ENCODE results near the gene CLPTM1L.

The CLPTM1L gene

GRCh38 chr5:1322036-1322900 lies 22.6 kb downstream of the CLPTM1L start (continued):
- TF ChIP-seq, protein P1, sequence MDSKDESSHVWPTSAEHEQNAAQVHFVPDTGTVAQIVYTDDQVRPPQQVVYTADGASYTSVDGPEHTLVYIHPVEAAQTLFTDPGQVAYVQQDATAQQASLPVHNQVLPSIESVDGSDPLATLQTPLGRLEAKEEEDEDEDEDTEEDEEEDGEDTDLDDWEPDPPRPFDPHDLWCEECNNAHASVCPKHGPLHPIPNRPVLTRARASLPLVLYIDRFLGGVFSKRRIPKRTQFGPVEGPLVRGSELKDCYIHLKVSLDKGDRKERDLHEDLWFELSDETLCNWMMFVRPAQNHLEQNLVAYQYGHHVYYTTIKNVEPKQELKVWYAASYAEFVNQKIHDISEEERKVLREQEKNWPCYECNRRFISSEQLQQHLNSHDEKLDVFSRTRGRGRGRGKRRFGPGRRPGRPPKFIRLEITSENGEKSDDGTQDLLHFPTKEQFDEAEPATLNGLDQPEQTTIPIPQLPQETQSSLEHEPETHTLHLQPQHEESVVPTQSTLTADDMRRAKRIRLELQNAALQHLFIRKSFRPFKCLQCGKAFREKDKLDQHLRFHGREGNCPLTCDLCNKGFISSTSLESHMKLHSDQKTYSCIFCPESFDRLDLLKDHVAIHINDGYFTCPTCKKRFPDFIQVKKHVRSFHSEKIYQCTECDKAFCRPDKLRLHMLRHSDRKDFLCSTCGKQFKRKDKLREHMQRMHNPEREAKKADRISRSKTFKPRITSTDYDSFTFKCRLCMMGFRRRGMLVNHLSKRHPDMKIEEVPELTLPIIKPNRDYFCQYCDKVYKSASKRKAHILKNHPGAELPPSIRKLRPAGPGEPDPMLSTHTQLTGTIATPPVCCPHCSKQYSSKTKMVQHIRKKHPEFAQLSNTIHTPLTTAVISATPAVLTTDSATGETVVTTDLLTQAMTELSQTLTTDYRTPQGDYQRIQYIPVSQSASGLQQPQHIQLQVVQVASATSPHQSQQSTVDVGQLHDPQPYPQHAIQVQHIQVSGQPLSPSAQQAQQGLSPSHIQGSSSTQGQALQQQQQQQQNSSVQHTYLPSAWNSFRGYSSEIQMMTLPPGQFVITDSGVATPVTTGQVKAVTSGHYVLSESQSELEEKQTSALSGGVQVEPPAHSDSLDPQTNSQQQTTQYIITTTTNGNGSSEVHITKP (tag by site-specific recombination; IDR thresholded peaks at IDR 0.05) = no peak
- no peak for TF ChIP-seq ZNF354C (tag by site-specific recombination; IDR thresholded peaks at IDR 0.05; ENCODE audit: borderline replicate concordance, low read depth)

- Histone ChIP-seq H3K27ac (ENCODE audit: extremely low read depth, low read depth, low read length) (no peak overlapping the region), H3K4me3 (ENCODE audit: low read depth, low read length) (no peak overlapping the region), H3K36me3 (ENCODE audit: control insufficient read depth in 2 of 2, insufficient read depth in 1 of 2, low read length in 2 of 2) (peaks cover 5 to 93% of the 10 kb centered on the region in 2 experiments), H3K4me1 (ENCODE audit: control insufficient read depth, insufficient read depth, low read length) (peaks cover 2% of the 10 kb centered on the region; the same call in 1 of the 2 replicates), H3K9me3 (ENCODE audit: control insufficient read depth, insufficient read depth, low read depth, low read length) (no peaks in the 10 kb centered on the region)
- POLR2A ChIA-PET = no interaction called here
- TF ChIP-seq ZNF132 (tag by site-specific recombination; IDR thresholded peaks at IDR 0.05; ENCODE audit: borderline replicate concordance) (no peak), OSR2 (tag by site-specific recombination; IDR thresholded peaks at IDR 0.05) (no peak)
- CTCF ChIA-PET = interaction anchor here (0.9 kb wide), 1 partner anchor 16 kb away, joined by 6 read pairs; no protein-coding TSS in a partner anchor
These were observed 23.3 kb downstream of the CLPTM1L start for GRCh38 chr5:1321576-1321975.

GRCh38 chr5:1320436-1321344 lies 24.2 kb downstream of the CLPTM1L start:
- peaks cover 11% of the 10 kb centered on the region for H3K4me1 ChIP-seq (ENCODE audit: control insufficient read depth, insufficient read depth, low read length)
- ChIA-PET CTCF (interaction anchor here (0.6 kb wide), 1 partner anchor 78 kb away, joined by 5 read pairs; no protein-coding TSS in a partner anchor), POLR2A (no interaction called here)
- H3K9me3 ChIP-seq (ENCODE audit: control insufficient read depth, insufficient read depth, low read depth, low read length) = no peaks in the 10 kb centered on the region
- no peak overlapping the region for H3K27ac ChIP-seq (ENCODE audit: extremely low read depth, low read depth, low read length)
- H3K36me3 ChIP-seq (ENCODE audit: control insufficient read depth in 2 of 2, insufficient read depth in 1 of 2, low read length in 2 of 2) = peaks cover 5 to 85% of the 10 kb centered on the region in 2 experiments
- TF ChIP-seq ZNF639 (tag by site-specific recombination; IDR thresholded peaks at IDR 0.05) (no peak), ZIC2 (tag by site-specific recombination; IDR thresholded peaks at IDR 0.05) (peak; percentile 53), PRDM4 (tag by site-specific recombination; IDR thresholded peaks at IDR 0.05) (no peak), ZNF19 (tag by site-specific recombination; IDR thresholded peaks at IDR 0.05; ENCODE audit: low read depth) (no peak), SETDB1 (IDR thresholded peaks at IDR 0.05; ENCODE audit: insufficient read length, low read length) (no peak), GLIS1 (tag by site-specific recombination; IDR thresholded peaks at IDR 0.05) (peak; percentile 44; the same call in 1 of the 2 replicates), ZNF76 (tag by site-specific recombination; IDR thresholded peaks at IDR 0.05; ENCODE audit: borderline replicate concordance, low read depth) (no peak), ZNF768 (tag by site-specific recombination; IDR thresholded peaks at IDR 0.05) (no peak), ZNF513 (tag by site-specific recombination; IDR thresholded peaks at IDR 0.05) (no peak), HOXD13 (CRISPR knock-in tag; IDR thresholded peaks at IDR 0.05; ENCODE audit: borderline replicate concordance) (no peak), ELK4 (IDR thresholded peaks at IDR 0.05; ENCODE audit: borderline replicate concordance, low read depth, low read length) (no peak)
- TF ChIP-seq, protein P2, sequence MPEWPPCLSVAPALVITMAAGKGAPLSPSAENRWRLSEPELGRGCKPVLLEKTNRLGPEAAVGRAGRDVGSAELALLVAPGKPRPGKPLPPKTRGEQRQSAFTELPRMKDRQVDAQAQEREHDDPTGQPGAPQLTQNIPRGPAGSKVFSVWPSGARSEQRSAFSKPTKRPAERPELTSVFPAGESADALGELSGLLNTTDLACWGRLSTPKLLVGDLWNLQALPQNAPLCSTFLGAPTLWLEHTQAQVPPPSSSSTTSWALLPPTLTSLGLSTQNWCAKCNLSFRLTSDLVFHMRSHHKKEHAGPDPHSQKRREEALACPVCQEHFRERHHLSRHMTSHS (tag by site-specific recombination; IDR thresholded peaks at IDR 0.05) = no peak
- no peak overlapping the region for H3K4me3 ChIP-seq (ENCODE audit: low read depth, low read length)

Measured in HEK293 (cell line).